ENCODE results near the gene DMXL2.

- TF ChIP-seq, protein P1, sequence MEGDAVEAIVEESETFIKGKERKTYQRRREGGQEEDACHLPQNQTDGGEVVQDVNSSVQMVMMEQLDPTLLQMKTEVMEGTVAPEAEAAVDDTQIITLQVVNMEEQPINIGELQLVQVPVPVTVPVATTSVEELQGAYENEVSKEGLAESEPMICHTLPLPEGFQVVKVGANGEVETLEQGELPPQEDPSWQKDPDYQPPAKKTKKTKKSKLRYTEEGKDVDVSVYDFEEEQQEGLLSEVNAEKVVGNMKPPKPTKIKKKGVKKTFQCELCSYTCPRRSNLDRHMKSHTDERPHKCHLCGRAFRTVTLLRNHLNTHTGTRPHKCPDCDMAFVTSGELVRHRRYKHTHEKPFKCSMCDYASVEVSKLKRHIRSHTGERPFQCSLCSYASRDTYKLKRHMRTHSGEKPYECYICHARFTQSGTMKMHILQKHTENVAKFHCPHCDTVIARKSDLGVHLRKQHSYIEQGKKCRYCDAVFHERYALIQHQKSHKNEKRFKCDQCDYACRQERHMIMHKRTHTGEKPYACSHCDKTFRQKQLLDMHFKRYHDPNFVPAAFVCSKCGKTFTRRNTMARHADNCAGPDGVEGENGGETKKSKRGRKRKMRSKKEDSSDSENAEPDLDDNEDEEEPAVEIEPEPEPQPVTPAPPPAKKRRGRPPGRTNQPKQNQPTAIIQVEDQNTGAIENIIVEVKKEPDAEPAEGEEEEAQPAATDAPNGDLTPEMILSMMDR (IDR thresholded peaks at IDR 0.05; ENCODE audit: insufficient read depth, low read length, poor library complexity, severe bottlenecking), result no peak
- TF ChIP-seq EZH2phosphoT487 (conservative IDR thresholded peaks at IDR 0.05; ENCODE audit: low read length), result no peak
Measured at GRCh38 chr15:51620122-51620521, 2.4 kb downstream of the DMXL2 start.

Measured in SU-DHL-6 (cell line).